ENCODE measurements around the gene MAN1A1.

MAN1A1 gene

GRCh38 chr6:119312875-119313338, 36.7 kb downstream of the MAN1A1 start:
- TF ChIP-seq TAF1 (IDR thresholded peaks at IDR 0.05; ENCODE audit: low read depth), result no peak
- no peak for TF ChIP-seq CEBPB (IDR thresholded peaks at IDR 0.05)
- TF ChIP-seq FOXM1 (IDR thresholded peaks at IDR 0.05; ENCODE audit: borderline replicate concordance, low read depth), result no peak

DNA sequence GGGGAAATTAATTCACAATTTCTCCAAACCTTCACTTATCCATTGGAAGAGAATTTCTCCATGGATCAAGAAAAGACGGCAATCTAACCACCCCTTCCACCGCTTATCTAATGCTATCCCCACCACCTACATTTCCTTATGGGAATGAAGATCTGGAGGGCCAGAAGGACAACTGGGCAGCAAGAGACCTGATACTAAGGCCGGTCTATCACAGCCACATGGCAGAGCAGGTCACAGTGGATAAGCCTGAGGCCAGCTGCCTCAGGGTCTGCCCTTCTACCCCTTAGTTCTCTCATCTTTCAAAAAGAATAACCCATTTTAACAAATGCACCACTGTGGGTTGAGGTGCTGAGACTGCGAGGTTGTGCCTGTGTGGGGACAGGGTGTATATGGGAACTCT, 37.1 kb downstream of the MAN1A1 start:
- TF ChIP-seq MAX (IDR thresholded peaks at IDR 0.05) (no peak), YY1 (IDR thresholded peaks at IDR 0.05; ENCODE audit: low read depth) (no peak), ZBTB7A (IDR thresholded peaks at IDR 0.05; ENCODE audit: low read depth) (no peak), CREB1 (IDR thresholded peaks at IDR 0.05; ENCODE audit: low read depth) (no peak), TEAD4 (IDR thresholded peaks at IDR 0.05) (no peak), TAF1 (IDR thresholded peaks at IDR 0.05; ENCODE audit: low read depth) (no peak)

- TF ChIP-seq EP300 (IDR thresholded peaks at IDR 0.05; ENCODE audit: borderline replicate concordance) (no peak), ZBTB7A (IDR thresholded peaks at IDR 0.05; ENCODE audit: low read depth) (no peak), TCF12 (IDR thresholded peaks at IDR 0.05; ENCODE audit: low read depth) (no peak), CEBPB (IDR thresholded peaks at IDR 0.05) (no peak), EGR1 (IDR thresholded peaks at IDR 0.05) (no peak), MAX (IDR thresholded peaks at IDR 0.05) (no peak), RAD21 (IDR thresholded peaks at IDR 0.05; ENCODE audit: low read depth) (no peak), CREB1 (IDR thresholded peaks at IDR 0.05; ENCODE audit: low read depth) (no peak), REST (IDR thresholded peaks at IDR 0.05; ENCODE audit: low read depth) (no peak), FOXM1 (IDR thresholded peaks at IDR 0.05; ENCODE audit: borderline replicate concordance, low read depth) (no peak), NFIC (IDR thresholded peaks at IDR 0.05) (no peak), TAF1 (IDR thresholded peaks at IDR 0.05; ENCODE audit: low read depth) (no peak), YY1 (IDR thresholded peaks at IDR 0.05; ENCODE audit: low read depth) (no peak), TEAD4 (IDR thresholded peaks at IDR 0.05) (no peak)
- TF ChIP-seq, protein P1, sequence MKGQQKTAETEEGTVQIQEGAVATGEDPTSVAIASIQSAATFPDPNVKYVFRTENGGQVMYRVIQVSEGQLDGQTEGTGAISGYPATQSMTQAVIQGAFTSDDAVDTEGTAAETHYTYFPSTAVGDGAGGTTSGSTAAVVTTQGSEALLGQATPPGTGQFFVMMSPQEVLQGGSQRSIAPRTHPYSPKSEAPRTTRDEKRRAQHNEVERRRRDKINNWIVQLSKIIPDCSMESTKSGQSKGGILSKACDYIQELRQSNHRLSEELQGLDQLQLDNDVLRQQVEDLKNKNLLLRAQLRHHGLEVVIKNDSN (IDR thresholded peaks at IDR 0.05), result no peak
Observed at GRCh38 chr6:119311514-119312142, 37.9 kb downstream of the MAN1A1 start.

DNA sequence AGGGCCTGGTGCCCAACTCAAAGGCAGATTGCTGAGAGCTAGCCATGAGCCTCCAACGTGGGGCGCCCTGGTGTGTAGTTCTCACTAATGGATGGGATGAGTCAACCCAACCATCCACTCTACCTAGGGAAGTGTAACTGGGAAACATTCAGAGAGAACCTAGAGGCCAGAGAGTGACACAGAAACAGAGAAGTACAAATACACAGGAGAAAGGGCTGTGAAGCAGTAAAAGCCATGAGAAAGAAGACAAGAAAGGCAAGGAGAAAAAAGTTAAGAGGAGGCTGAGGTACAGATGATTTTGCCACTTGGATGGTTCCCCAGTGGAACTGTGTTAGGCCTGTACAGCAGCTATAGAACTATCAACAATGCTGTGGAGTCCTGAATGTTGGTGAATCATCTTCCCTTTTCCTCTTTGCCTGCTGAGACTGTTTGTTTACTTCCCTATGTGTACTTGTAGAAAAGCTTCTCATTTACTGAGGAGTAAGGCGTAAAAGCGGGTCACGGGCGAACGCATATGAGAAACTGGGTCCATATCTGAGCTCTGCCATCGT, 39.0 kb downstream of the MAN1A1 start:
- TF ChIP-seq EGR1 (IDR thresholded peaks at IDR 0.05), result no peak
- TF ChIP-seq FOXM1 (IDR thresholded peaks at IDR 0.05; ENCODE audit: borderline replicate concordance, low read depth), result no peak
- no peak for TF ChIP-seq RAD21 (IDR thresholded peaks at IDR 0.05; ENCODE audit: low read depth)
- TF ChIP-seq CEBPB (IDR thresholded peaks at IDR 0.05), result no peak
- no peak for TF ChIP-seq EP300 (IDR thresholded peaks at IDR 0.05; ENCODE audit: borderline replicate concordance)
- TF ChIP-seq MAX (IDR thresholded peaks at IDR 0.05), result no peak
- TF ChIP-seq ZBTB7A (IDR thresholded peaks at IDR 0.05; ENCODE audit: low read depth), result no peak
- TF ChIP-seq TCF12 (IDR thresholded peaks at IDR 0.05; ENCODE audit: low read depth), result no peak
- TF ChIP-seq TAF1 (IDR thresholded peaks at IDR 0.05; ENCODE audit: low read depth), result no peak
- TF ChIP-seq TEAD4 (IDR thresholded peaks at IDR 0.05), result no peak
- TF ChIP-seq YY1 (IDR thresholded peaks at IDR 0.05; ENCODE audit: low read depth), result no peak
- TF ChIP-seq, protein P1 (IDR thresholded peaks at IDR 0.05), result no peak
- TF ChIP-seq CREB1 (IDR thresholded peaks at IDR 0.05; ENCODE audit: low read depth), result no peak
- TF ChIP-seq NFIC (IDR thresholded peaks at IDR 0.05), result no peak

- TF ChIP-seq YY1 (IDR thresholded peaks at IDR 0.05; ENCODE audit: low read depth) (no peak), REST (IDR thresholded peaks at IDR 0.05; ENCODE audit: low read depth) (no peak), TEAD4 (IDR thresholded peaks at IDR 0.05) (no peak)
Observed at GRCh38 chr6:119308991-119309657, 40.4 kb downstream of the MAN1A1 start.

Data from Ishikawa (cell line).